HK-2 (cell line): ENCODE data around the gene CDC23.
A peak's percentile ranks its signal among the peaks of the same experiment; 100 is the strongest.

Source experiments
- DNase-seq: peaks from one replicate; pipeline ENCODE4 v3.0.0-alpha.2; 2018; ENCODE audit not compliant: unreplicated experiment

The CDC23 gene

GRCh38 chr5:138140268-138140667, 72.9 kb downstream of the CDC23 start:
- no peak for DNase-seq

- no peak for DNase-seq
Observed at GRCh38 chr5:138139781-138140090, 73.4 kb downstream of the CDC23 start.

GRCh38 chr5:138138949-138139780, 74.0 kb downstream of the CDC23 start, which contains the start of gene NME5:
TSS of gene NME5 (minus strand) at chr5:138139428. CDS start at chr5:138138780, 648 bp downstream.
- peak; percentile 14 for DNase-seq
